ENCODE measurements around the gene OR51A7. TPM values are rescaled to one million over a fixed set of nuclear protein-coding genes. Genes with fewer than 3 reads are reported as not detected.

The OR51A7 gene
- total and polyA plus RNA-seq, 4 donors = not detected

DNA sequence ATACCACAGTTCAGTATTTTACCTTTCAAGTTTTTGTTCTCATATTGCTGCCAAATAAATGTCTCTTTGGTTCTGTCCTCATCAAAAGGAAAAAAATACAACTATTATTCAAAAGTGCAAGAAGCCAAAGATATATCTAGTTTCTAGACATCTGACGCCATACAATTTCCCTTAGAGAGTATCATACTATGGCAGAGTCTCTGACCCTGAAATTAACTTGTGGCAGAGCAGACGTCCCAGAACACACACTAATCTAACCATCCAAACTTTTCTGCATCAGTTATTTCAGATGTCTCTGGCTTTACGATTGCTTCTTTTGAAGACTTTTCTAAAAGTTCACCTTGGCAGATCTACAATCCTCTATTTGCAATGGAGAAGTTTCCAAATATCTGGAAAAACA, 19.2 kb upstream of the OR51A7 start:
- Histone ChIP-seq H3K4me1 (ENCODE audit: control insufficient read depth in 4 of 4, insufficient read depth in 4 of 4, low read length in 3 of 4) (no peaks in the 10 kb centered on the region), H3K9ac (ENCODE audit: low read depth in 1 of 2, low read length in 2 of 2) (no peak overlapping the region), H3K27ac (ENCODE audit: low read depth in 1 of 2, low read length in 2 of 2) (no peak overlapping the region), H3K27me3 (ENCODE audit: control insufficient read depth in 4 of 4, insufficient read depth in 4 of 4, low read length in 3 of 4) (peaks cover 0 to 2% (median under 1%) of the 10 kb centered on the region in 4 donors), H3K4me3 (ENCODE audit: low read depth in 1 of 3, low read length in 3 of 3) (no peak overlapping the region), H3K9me3 (ENCODE audit: control insufficient read depth in 4 of 4, low read length in 3 of 4) (no peaks in the 10 kb centered on the region), H3K36me3 (ENCODE audit: control insufficient read depth in 4 of 4, insufficient read depth in 3 of 4, low read depth in 1 of 4, low read length in 3 of 4) (no peaks in the 10 kb centered on the region)
- 77% methylated on average over 3 of the region's 3 CpGs for WGBS
- DNase-seq (ENCODE audit: low spot score) = no peak
- TF ChIP-seq, protein P1, sequence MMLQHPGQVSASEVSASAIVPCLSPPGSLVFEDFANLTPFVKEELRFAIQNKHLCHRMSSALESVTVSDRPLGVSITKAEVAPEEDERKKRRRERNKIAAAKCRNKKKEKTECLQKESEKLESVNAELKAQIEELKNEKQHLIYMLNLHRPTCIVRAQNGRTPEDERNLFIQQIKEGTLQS (IDR thresholded peaks at IDR 0.05) = no peak
- TF ChIP-seq SP1 (IDR thresholded peaks at IDR 0.05) = no peak
- TF ChIP-seq RAD21 (IDR thresholded peaks at IDR 0.05) = no peak
- TF ChIP-seq, protein P2, sequence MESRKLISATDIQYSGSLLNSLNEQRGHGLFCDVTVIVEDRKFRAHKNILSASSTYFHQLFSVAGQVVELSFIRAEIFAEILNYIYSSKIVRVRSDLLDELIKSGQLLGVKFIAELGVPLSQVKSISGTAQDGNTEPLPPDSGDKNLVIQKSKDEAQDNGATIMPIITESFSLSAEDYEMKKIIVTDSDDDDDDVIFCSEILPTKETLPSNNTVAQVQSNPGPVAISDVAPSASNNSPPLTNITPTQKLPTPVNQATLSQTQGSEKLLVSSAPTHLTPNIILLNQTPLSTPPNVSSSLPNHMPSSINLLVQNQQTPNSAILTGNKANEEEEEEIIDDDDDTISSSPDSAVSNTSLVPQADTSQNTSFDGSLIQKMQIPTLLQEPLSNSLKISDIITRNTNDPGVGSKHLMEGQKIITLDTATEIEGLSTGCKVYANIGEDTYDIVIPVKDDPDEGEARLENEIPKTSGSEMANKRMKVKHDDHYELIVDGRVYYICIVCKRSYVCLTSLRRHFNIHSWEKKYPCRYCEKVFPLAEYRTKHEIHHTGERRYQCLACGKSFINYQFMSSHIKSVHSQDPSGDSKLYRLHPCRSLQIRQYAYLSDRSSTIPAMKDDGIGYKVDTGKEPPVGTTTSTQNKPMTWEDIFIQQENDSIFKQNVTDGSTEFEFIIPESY (IDR thresholded peaks at IDR 0.05) = no peak
- no peak for TF ChIP-seq FOXA1 (IDR thresholded peaks at IDR 0.05)
- TF ChIP-seq, protein P3, sequence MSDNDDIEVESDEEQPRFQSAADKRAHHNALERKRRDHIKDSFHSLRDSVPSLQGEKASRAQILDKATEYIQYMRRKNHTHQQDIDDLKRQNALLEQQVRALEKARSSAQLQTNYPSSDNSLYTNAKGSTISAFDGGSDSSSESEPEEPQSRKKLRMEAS (IDR thresholded peaks at IDR 0.05) = no peak
- TF ChIP-seq NR2F2 (IDR thresholded peaks at IDR 0.05) = no peak
- TF ChIP-seq, protein P4, sequence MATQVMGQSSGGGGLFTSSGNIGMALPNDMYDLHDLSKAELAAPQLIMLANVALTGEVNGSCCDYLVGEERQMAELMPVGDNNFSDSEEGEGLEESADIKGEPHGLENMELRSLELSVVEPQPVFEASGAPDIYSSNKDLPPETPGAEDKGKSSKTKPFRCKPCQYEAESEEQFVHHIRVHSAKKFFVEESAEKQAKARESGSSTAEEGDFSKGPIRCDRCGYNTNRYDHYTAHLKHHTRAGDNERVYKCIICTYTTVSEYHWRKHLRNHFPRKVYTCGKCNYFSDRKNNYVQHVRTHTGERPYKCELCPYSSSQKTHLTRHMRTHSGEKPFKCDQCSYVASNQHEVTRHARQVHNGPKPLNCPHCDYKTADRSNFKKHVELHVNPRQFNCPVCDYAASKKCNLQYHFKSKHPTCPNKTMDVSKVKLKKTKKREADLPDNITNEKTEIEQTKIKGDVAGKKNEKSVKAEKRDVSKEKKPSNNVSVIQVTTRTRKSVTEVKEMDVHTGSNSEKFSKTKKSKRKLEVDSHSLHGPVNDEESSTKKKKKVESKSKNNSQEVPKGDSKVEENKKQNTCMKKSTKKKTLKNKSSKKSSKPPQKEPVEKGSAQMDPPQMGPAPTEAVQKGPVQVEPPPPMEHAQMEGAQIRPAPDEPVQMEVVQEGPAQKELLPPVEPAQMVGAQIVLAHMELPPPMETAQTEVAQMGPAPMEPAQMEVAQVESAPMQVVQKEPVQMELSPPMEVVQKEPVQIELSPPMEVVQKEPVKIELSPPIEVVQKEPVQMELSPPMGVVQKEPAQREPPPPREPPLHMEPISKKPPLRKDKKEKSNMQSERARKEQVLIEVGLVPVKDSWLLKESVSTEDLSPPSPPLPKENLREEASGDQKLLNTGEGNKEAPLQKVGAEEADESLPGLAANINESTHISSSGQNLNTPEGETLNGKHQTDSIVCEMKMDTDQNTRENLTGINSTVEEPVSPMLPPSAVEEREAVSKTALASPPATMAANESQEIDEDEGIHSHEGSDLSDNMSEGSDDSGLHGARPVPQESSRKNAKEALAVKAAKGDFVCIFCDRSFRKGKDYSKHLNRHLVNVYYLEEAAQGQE (IDR thresholded peaks at IDR 0.05) = no peak
- no peak for TF ChIP-seq RXRA (IDR thresholded peaks at IDR 0.05)
- no peak for TF ChIP-seq JUND (IDR thresholded peaks at IDR 0.05)
- no peak for TF ChIP-seq TAF1 (conservative IDR thresholded peaks at IDR 0.05)
- no peak for TF ChIP-seq YY1 (IDR thresholded peaks at IDR 0.05)
- TF ChIP-seq, protein P5, sequence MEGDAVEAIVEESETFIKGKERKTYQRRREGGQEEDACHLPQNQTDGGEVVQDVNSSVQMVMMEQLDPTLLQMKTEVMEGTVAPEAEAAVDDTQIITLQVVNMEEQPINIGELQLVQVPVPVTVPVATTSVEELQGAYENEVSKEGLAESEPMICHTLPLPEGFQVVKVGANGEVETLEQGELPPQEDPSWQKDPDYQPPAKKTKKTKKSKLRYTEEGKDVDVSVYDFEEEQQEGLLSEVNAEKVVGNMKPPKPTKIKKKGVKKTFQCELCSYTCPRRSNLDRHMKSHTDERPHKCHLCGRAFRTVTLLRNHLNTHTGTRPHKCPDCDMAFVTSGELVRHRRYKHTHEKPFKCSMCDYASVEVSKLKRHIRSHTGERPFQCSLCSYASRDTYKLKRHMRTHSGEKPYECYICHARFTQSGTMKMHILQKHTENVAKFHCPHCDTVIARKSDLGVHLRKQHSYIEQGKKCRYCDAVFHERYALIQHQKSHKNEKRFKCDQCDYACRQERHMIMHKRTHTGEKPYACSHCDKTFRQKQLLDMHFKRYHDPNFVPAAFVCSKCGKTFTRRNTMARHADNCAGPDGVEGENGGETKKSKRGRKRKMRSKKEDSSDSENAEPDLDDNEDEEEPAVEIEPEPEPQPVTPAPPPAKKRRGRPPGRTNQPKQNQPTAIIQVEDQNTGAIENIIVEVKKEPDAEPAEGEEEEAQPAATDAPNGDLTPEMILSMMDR (IDR thresholded peaks at IDR 0.05; ENCODE audit: low read depth, low read length, missing input control) = no peak
- no peak for TF ChIP-seq HNF4G (IDR thresholded peaks at IDR 0.05)
- no peak for TF ChIP-seq HNF4A (conservative IDR thresholded peaks at IDR 0.05)
- TF ChIP-seq GABPA (IDR thresholded peaks at IDR 0.05 in 1 of 2, conservative IDR thresholded peaks at IDR 0.05 in 1 of 2) = no peak

DNA sequence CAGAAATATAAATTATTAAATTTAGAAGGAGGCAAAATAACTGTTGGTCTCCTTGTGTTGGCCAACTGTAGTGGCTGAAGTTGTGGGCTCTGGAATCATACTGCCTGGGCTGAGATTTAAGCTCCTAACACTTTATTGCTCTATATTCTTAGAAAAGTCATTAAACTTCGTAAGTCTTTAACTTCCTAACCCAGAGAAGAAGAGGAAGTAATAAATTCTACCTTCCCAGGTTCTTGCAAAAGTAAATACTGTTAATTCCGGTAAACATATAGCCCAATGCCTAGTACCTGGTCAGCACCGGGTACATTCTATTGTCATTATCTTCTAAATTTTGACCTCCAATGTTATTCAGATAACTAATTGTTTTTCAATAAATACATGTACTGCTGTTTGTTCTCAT, 17.4 kb upstream of the OR51A7 start:
- Histone ChIP-seq H3K4me1 (ENCODE audit: control insufficient read depth in 4 of 4, insufficient read depth in 4 of 4, low read length in 3 of 4) (no peaks in the 10 kb centered on the region), H3K27me3 (ENCODE audit: control insufficient read depth in 4 of 4, insufficient read depth in 4 of 4, low read length in 3 of 4) (peaks cover 0 to 2% (median under 1%) of the 10 kb centered on the region in 4 donors), H3K36me3 (ENCODE audit: control insufficient read depth in 4 of 4, insufficient read depth in 3 of 4, low read depth in 1 of 4, low read length in 3 of 4) (no peaks in the 10 kb centered on the region), H3K27ac (ENCODE audit: low read depth in 1 of 2, low read length in 2 of 2) (no peak overlapping the region), H3K9ac (ENCODE audit: low read depth in 1 of 2, low read length in 2 of 2) (no peak overlapping the region), H3K4me3 (ENCODE audit: low read depth in 1 of 3, low read length in 3 of 3) (no peak overlapping the region), H3K9me3 (ENCODE audit: control insufficient read depth in 4 of 4, low read length in 3 of 4) (no peaks in the 10 kb centered on the region)
- 64% methylated on average over 3 of the region's 3 CpGs for WGBS
- no peak for DNase-seq (ENCODE audit: low spot score)
- TF ChIP-seq TAF1 (conservative IDR thresholded peaks at IDR 0.05) = no peak
- TF ChIP-seq, protein P2 (IDR thresholded peaks at IDR 0.05) = no peak
- no peak for TF ChIP-seq FOXA1 (IDR thresholded peaks at IDR 0.05)
- TF ChIP-seq, protein P4 (IDR thresholded peaks at IDR 0.05) = no peak
- TF ChIP-seq RXRA (IDR thresholded peaks at IDR 0.05) = no peak
- no peak for TF ChIP-seq NR2F2 (IDR thresholded peaks at IDR 0.05)
- TF ChIP-seq GABPA (IDR thresholded peaks at IDR 0.05 in 1 of 2, conservative IDR thresholded peaks at IDR 0.05 in 1 of 2) = no peak
- no peak for TF ChIP-seq RAD21 (IDR thresholded peaks at IDR 0.05)

Measured in liver (tissue), 9 donors.